Astrocyte of the cerebellum (primary cell): ENCODE data around the gene RRAGB.
A peak's percentile ranks its signal among the peaks of the same experiment; 100 is the strongest.
"Not testable (repeated sequence)": the region's sequence is repeated elsewhere in the genome, so short reads cannot be mapped to it uniquely, and the experiment has no call there.

Source experiments
- DNase-seq: peaks from one replicate; pipeline ENCODE4 v3.0.0-alpha.2; 2011; ENCODE audit warnings: low read depth
- H3K4me3 ChIP-seq: 2 replicates; pipeline ENCODE4 v1.5.1; 2011; ENCODE audit warnings: mild to moderate bottlenecking, low read depth, low read length, moderate library complexity
- in situ Hi-C: cut with HindIII; loops from 2 replicates; pipeline ENCODE4 v1.10.0; 2017; ENCODE audit warnings: low sequenced_read_pairs
- TF ChIP-seq, protein P1 (sequence below): IDR thresholded peaks from 2 replicates; pipeline ENCODE4 v1.5.1; 2012; ENCODE audit warnings: low read length, low read depth, moderate library complexity, mild to moderate bottlenecking; ENCODE audit errors: missing control alignments

The RRAGB gene

DNA sequence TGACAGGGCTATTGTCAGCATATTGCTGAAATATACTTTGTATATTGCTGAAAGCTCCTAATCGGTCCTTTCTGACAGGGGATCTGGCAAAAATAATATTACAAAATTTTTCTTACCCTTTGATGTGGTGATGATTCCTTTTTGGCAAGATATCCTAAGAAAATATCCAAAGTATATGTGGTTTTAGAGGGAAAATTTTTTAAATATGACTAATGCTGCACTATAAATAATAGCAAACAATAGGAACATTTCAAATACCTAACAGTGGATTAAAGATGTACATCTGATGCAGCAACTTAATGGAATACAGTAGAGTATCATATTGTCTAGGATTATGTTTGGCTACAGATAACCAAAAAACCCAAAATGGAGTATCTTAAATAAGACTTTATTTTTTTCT lies 49.6 kb downstream of the RRAGB start:
- TF ChIP-seq, protein P1, sequence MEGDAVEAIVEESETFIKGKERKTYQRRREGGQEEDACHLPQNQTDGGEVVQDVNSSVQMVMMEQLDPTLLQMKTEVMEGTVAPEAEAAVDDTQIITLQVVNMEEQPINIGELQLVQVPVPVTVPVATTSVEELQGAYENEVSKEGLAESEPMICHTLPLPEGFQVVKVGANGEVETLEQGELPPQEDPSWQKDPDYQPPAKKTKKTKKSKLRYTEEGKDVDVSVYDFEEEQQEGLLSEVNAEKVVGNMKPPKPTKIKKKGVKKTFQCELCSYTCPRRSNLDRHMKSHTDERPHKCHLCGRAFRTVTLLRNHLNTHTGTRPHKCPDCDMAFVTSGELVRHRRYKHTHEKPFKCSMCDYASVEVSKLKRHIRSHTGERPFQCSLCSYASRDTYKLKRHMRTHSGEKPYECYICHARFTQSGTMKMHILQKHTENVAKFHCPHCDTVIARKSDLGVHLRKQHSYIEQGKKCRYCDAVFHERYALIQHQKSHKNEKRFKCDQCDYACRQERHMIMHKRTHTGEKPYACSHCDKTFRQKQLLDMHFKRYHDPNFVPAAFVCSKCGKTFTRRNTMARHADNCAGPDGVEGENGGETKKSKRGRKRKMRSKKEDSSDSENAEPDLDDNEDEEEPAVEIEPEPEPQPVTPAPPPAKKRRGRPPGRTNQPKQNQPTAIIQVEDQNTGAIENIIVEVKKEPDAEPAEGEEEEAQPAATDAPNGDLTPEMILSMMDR, result no peak
- in situ Hi-C loops, result no loop called here
- peak; percentile 47 for DNase-seq
- H3K4me3 ChIP-seq, result no peak overlapping the region

DNA sequence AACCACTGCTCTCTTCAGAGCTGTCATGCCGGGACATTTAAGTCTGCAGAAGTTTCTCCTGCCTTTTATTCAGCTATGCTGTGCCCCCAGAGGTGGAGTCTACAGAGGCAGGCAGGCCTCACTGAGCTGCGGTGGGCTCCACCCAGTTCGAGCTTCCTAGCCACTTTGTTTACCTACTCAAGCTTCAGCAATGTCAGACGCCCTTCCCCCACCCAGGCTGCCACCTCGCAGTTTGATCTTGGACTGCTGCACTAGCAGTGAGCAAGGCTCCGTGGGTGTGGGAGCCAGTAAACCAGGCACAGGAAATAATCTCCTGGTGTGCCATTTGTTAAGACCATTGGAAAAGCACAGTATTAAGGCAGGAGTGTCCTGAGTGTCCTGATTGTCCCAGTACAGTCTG lies 56.9 kb downstream of the RRAGB start:
- in situ Hi-C loops, H3K4me3 ChIP-seq, DNase-seq: not testable (repeated sequence)

DNA sequence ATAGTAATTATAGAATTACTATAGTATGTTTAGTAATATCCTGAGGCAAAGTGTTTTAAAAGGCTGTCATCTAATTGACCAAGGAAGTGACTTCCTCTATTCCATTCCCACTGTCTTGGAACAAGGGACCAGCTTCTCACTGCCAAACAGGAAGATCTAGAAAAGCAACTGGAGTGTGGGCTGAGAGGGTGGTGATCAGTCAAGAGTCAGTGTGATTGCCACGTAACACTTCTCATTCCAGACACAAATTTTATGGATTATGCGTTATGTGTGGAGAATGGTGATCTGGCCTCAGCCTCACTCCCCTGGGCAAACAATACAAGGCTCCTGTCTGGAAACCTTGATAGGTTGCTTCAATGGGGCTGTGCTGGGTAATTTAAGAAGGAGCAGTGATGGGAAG lies 60.0 kb downstream of the RRAGB start:
- in situ Hi-C loops, result no loop called here
- no peak for DNase-seq
- no peak overlapping the region for H3K4me3 ChIP-seq
- TF ChIP-seq, protein P1, result no peak

DNA sequence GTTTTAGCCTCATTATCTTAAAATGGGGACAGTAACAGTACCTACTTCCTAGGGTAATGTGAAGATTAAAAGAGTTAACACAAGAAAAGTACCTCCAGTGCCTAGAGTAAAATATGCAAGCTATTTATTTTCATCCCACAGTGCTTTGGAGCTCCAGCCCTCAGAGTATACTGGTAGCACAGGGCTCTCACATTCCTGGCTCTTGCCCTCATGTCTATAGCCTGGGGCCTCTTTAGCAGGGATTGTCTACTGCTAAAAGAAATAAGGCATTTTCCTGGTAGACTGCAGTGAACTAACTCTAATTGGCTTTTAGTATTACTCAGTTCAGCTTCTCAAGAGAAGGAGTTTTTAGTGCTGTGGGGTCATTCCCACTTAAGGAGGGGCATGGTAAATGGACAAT lies 60.8 kb downstream of the RRAGB start:
- no peak for DNase-seq
- no peak overlapping the region for H3K4me3 ChIP-seq
- TF ChIP-seq, protein P1, result no peak
- in situ Hi-C loops, result no loop called here

GRCh38 chrX:55783723-55784122 lies 66.2 kb downstream of the RRAGB start:
- H3K4me3 ChIP-seq, result no peak overlapping the region
- in situ Hi-C loops, result no loop called here
- no peak for DNase-seq
- TF ChIP-seq, protein P1, result no peak

GRCh38 chrX:55787063-55787462 lies 69.5 kb downstream of the RRAGB start:
- in situ Hi-C loops, result no loop called here
- TF ChIP-seq, protein P1, result no peak
- H3K4me3 ChIP-seq, result no peak overlapping the region
- DNase-seq, result no peak

DNA sequence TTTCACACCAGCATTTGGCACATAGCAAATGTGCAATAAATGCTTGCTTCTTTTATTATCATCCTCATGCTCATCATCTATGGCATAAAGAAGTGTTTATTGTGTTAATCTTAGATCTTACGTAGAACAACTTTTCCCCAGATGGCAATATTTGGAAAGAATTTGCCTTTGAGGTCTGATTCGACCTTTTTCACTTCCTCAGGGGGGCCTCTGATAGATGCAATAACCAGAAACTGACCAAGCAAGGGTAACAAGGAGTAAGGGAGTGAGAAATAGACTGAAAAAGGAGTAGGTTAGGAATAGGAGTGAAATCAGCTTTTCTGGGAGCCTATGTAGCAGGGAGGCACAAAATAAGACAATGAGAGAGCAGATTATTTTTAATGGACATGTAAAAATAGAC lies 70.2 kb downstream of the RRAGB start:
- no peak overlapping the region for H3K4me3 ChIP-seq
- in situ Hi-C loops, result no loop called here
- TF ChIP-seq, protein P1, result no peak
- DNase-seq, result no peak
